Liver (tissue), 9 donors: Measurements from ENCODE around the gene HHAT. TPM values are rescaled to one million over a fixed set of nuclear protein-coding genes. Genes with fewer than 3 reads are reported as not detected.

Source experiments
- DNase-seq: peaks from one replicate; pipeline ENCODE4 v3.0.0-alpha.2; 2017; ENCODE audit warnings: low spot score
- H3K27ac ChIP-seq, 2 donors: one replicate each; pipeline ENCODE4 v1.7.0; 2013; ENCODE audit warnings: inconsistent platforms in 2 of 2, low read length in 2 of 2, control low read depth in 1 of 2, low read depth in 1 of 2, mild to moderate bottlenecking in 1 of 2
- H3K27me3 ChIP-seq, 4 donors: one replicate each; pipeline versions ENCODE4 v1.6.1 to v1.7.0; 2013; ENCODE audit warnings: low read length in 3 of 4, inconsistent platforms in 1 of 4, mild to moderate bottlenecking in 1 of 4, moderate library complexity in 1 of 4; ENCODE audit not compliant: control insufficient read depth in 4 of 4, insufficient read depth in 4 of 4
- H3K36me3 ChIP-seq, 4 donors: one replicate each; pipeline versions ENCODE4 v1.6.1 to v1.7.0; 2013; ENCODE audit warnings: low read length in 3 of 4, mild to moderate bottlenecking in 3 of 4, low read depth in 1 of 4, moderate library complexity in 1 of 4; ENCODE audit not compliant: control insufficient read depth in 4 of 4, insufficient read depth in 3 of 4
- H3K4me1 ChIP-seq, 4 donors: one replicate each; pipeline versions ENCODE4 v1.6.1 to v1.7.0; 2013; ENCODE audit warnings: low read length in 3 of 4, mild to moderate bottlenecking in 3 of 4, moderate library complexity in 1 of 4; ENCODE audit not compliant: control insufficient read depth in 4 of 4, insufficient read depth in 4 of 4
- H3K4me3 ChIP-seq, 3 donors: one replicate each; pipeline versions ENCODE4 v1.6.1 to v1.7.0; 2013; ENCODE audit warnings: low read length in 3 of 3, control low read depth in 1 of 3, low read depth in 1 of 3, mild to moderate bottlenecking in 1 of 3
- H3K9ac ChIP-seq, 2 donors: one replicate each; pipeline ENCODE4 v1.7.0; 2013; ENCODE audit warnings: low read length in 2 of 2, mild to moderate bottlenecking in 2 of 2, moderate library complexity in 2 of 2, control low read depth in 1 of 2, low read depth in 1 of 2
- H3K9me3 ChIP-seq, 4 donors: one replicate each; pipeline versions ENCODE4 v1.6.1 to v1.7.0; 2013; ENCODE audit warnings: low read length in 3 of 4; ENCODE audit not compliant: control insufficient read depth in 4 of 4
- FOXA1 ChIP-seq: IDR thresholded peaks from 2 replicates; pipeline ENCODE4 v1.6.1; 2016; ENCODE audit warnings: antibody characterized with exemption
- GABPA ChIP-seq, 2 donors: IDR thresholded peaks in 1 of 2; conservative IDR thresholded peaks in 1 of 2; 2 replicates each; pipeline ENCODE4 v1.6.1; 2016; ENCODE audit warnings: antibody characterized with exemption in 2 of 2, mild to moderate bottlenecking in 1 of 2, moderate library complexity in 1 of 2
- HNF4A ChIP-seq, 2 donors: conservative IDR thresholded peaks; 2 replicates each; pipeline ENCODE4 v1.6.1; 2016; ENCODE audit warnings: antibody characterized with exemption in 2 of 2, mild to moderate bottlenecking in 2 of 2
- HNF4G ChIP-seq: IDR thresholded peaks from 2 replicates; pipeline ENCODE4 v1.6.1; 2016; ENCODE audit warnings: antibody characterized with exemption
- RAD21 ChIP-seq, 2 donors: IDR thresholded peaks; 2 replicates each; pipeline ENCODE4 v1.6.1; 2016; ENCODE audit warnings: antibody characterized with exemption in 2 of 2, mild to moderate bottlenecking in 2 of 2
- REST ChIP-seq: IDR thresholded peaks from 2 replicates; pipeline ENCODE4 v1.6.1; 2016; ENCODE audit warnings: antibody characterized with exemption, mild to moderate bottlenecking
- YY1 ChIP-seq: IDR thresholded peaks from 2 replicates; pipeline ENCODE4 v1.6.1; 2016; ENCODE audit warnings: antibody characterized with exemption, mild to moderate bottlenecking
- ZBTB33 ChIP-seq: IDR thresholded peaks from 2 replicates; pipeline ENCODE4 v1.6.1; 2016; ENCODE audit warnings: antibody characterized with exemption
- WGBS: extraction: QIAGEN DNeasy Blood & Tissue Kit; methylation state at CpG from one replicate; pipeline ENCODE4 v1.1.7; 2013; 5-methylcytosine and 5-hydroxymethylcytosine counted together
- polyA plus RNA-seq, 2 donors: library from polyadenylated mRNA; stranded (reverse) in 1 of 2; unstranded in 1 of 2; fragments of 200-250 nt in 1 of 2; fragments of >200 nt in 1 of 2; fragmentation: Nextera tagmentation in 1 of 2; extraction: Ambion mirVana in 1 of 2; gene quantifications; one replicate each; pipeline versions ENCODE4 v1.2.1 to v1.2.3, GENCODE V29; 2013 to 2015
- total RNA-seq, 2 donors: library from RNA; depleted of rRNA; stranded (reverse); fragments of >200 nt; gene quantifications; one replicate each; pipeline ENCODE4 v1.2.3, GENCODE V29; 2014
- TF ChIP-seq, protein P1 (sequence below): IDR thresholded peaks from 2 replicates; pipeline ENCODE4 v1.6.1; 2016; ENCODE audit warnings: antibody characterized with exemption
- TF ChIP-seq, protein P2 (sequence below): fragments of 150-350 bp; IDR thresholded peaks from 2 replicates; pipeline ENCODE4 v1.5.1; 2017; ENCODE audit warnings: improper control_type of control experiment, low read depth, low read length; ENCODE audit not compliant: missing input control
- TF ChIP-seq, protein P3 (sequence below): IDR thresholded peaks from 2 replicates; pipeline ENCODE4 v1.6.1; 2016; ENCODE audit warnings: antibody characterized with exemption
- donor health status: healthy.
- donor health status: healthy.
- donor health status: healthy.
- donor health status: healthy.
- donor health status: healthy.

The HHAT gene
- total and polyA plus RNA-seq, 4 donors: 1.3 to 2.2 (median 1.6) TPM

GRCh38 chr1:210397252-210397651 lies 68.5 kb downstream of the HHAT start:
- 92% methylated on average over 1 of the region's 1 CpG for WGBS
- H3K9ac ChIP-seq: no peak overlapping the region
- H3K27ac ChIP-seq: no peak overlapping the region
- H3K4me1 ChIP-seq: no peaks in the 10 kb centered on the region
- DNase-seq: no peak
- TF ChIP-seq YY1: no peak
- no peak overlapping the region for H3K4me3 ChIP-seq
- no peaks in the 10 kb centered on the region for H3K36me3 ChIP-seq
- H3K27me3 ChIP-seq: no peaks in the 10 kb centered on the region
- no peaks in the 10 kb centered on the region for H3K9me3 ChIP-seq

DNA sequence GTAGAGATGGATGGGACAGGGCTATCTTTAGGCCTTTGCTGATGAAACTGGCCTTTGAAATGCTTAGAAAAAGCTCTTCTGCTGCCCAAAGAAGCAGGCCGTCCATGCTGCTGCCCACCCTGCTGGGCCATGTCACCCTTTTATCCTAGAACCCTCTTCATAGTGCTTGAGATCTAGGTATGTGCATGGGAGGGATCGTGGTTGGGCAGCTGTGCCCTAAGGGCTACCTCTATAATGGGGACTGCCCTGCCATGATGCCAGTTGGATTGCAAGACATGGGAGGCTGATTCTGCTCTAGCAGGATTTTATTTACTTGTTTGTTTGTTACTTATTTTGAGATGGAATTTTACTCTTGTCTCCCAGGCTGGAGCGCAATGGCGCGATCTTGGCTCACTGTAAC lies 69.0 kb downstream of the HHAT start:
- Histone ChIP-seq H3K4me3 (no peak overlapping the region), H3K9me3 (no peaks in the 10 kb centered on the region), H3K9ac (no peak overlapping the region), H3K27ac (no peak overlapping the region), H3K36me3 (no peaks in the 10 kb centered on the region), H3K27me3 (no peaks in the 10 kb centered on the region), H3K4me1 (no peaks in the 10 kb centered on the region)
- WGBS: 96% methylated on average over 5 of the region's 5 CpGs
- TF ChIP-seq FOXA1: no peak
- no peak for TF ChIP-seq ZBTB33
- TF ChIP-seq GABPA (IDR thresholded peaks at IDR 0.05 in 1 of 2, conservative IDR thresholded peaks at IDR 0.05 in 1 of 2): no peak
- no peak for TF ChIP-seq HNF4G
- no peak for TF ChIP-seq HNF4A (conservative IDR thresholded peaks at IDR 0.05)
- no peak for TF ChIP-seq YY1
- DNase-seq: no peak

DNA sequence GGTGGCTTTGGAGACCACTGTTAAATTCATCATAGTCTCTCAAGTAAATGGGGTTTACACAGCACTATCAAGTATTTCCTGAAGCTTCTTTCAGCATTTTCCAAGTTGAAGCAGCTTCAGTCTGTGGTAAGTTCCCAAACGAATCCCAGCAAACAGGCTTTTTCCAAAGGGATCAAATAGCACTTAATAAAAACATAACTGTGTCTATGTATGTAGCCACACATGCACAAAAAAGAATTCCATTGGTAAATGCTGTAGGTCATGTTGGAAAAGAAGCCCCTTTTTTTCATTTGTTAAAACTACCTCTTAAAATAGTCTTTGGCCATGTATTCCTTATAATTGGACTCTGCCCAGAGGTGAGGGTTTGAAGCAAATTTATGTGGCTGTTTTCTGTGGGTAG lies 69.8 kb downstream of the HHAT start:
- 89% methylated on average over 1 of the region's 1 CpG for WGBS
- Histone ChIP-seq H3K4me3 (no peak overlapping the region), H3K9ac (no peak overlapping the region), H3K27ac (no peak overlapping the region), H3K27me3 (no peaks in the 10 kb centered on the region), H3K4me1 (no peaks in the 10 kb centered on the region), H3K36me3 (no peaks in the 10 kb centered on the region), H3K9me3 (no peaks in the 10 kb centered on the region)
- TF ChIP-seq, protein P1, sequence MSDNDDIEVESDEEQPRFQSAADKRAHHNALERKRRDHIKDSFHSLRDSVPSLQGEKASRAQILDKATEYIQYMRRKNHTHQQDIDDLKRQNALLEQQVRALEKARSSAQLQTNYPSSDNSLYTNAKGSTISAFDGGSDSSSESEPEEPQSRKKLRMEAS: no peak
- TF ChIP-seq YY1 (no peak), RAD21 (IDR thresholded peaks at IDR 0.05) (no peak), REST (no peak)
- TF ChIP-seq, protein P2, sequence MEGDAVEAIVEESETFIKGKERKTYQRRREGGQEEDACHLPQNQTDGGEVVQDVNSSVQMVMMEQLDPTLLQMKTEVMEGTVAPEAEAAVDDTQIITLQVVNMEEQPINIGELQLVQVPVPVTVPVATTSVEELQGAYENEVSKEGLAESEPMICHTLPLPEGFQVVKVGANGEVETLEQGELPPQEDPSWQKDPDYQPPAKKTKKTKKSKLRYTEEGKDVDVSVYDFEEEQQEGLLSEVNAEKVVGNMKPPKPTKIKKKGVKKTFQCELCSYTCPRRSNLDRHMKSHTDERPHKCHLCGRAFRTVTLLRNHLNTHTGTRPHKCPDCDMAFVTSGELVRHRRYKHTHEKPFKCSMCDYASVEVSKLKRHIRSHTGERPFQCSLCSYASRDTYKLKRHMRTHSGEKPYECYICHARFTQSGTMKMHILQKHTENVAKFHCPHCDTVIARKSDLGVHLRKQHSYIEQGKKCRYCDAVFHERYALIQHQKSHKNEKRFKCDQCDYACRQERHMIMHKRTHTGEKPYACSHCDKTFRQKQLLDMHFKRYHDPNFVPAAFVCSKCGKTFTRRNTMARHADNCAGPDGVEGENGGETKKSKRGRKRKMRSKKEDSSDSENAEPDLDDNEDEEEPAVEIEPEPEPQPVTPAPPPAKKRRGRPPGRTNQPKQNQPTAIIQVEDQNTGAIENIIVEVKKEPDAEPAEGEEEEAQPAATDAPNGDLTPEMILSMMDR: no peak
- TF ChIP-seq, protein P3, sequence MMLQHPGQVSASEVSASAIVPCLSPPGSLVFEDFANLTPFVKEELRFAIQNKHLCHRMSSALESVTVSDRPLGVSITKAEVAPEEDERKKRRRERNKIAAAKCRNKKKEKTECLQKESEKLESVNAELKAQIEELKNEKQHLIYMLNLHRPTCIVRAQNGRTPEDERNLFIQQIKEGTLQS: no peak
- no peak for DNase-seq
